Kidney capillary endothelial cell (primary cell): ENCODE results near the gene SLITRK4.

ENCODE experiments used
- DNase-seq: peaks from one replicate; pipeline ENCODE4 v3.0.0-alpha.2; 2018; ENCODE audit warnings: low spot score

The SLITRK4 gene, protein sequence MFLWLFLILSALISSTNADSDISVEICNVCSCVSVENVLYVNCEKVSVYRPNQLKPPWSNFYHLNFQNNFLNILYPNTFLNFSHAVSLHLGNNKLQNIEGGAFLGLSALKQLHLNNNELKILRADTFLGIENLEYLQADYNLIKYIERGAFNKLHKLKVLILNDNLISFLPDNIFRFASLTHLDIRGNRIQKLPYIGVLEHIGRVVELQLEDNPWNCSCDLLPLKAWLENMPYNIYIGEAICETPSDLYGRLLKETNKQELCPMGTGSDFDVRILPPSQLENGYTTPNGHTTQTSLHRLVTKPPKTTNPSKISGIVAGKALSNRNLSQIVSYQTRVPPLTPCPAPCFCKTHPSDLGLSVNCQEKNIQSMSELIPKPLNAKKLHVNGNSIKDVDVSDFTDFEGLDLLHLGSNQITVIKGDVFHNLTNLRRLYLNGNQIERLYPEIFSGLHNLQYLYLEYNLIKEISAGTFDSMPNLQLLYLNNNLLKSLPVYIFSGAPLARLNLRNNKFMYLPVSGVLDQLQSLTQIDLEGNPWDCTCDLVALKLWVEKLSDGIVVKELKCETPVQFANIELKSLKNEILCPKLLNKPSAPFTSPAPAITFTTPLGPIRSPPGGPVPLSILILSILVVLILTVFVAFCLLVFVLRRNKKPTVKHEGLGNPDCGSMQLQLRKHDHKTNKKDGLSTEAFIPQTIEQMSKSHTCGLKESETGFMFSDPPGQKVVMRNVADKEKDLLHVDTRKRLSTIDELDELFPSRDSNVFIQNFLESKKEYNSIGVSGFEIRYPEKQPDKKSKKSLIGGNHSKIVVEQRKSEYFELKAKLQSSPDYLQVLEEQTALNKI

DNA sequence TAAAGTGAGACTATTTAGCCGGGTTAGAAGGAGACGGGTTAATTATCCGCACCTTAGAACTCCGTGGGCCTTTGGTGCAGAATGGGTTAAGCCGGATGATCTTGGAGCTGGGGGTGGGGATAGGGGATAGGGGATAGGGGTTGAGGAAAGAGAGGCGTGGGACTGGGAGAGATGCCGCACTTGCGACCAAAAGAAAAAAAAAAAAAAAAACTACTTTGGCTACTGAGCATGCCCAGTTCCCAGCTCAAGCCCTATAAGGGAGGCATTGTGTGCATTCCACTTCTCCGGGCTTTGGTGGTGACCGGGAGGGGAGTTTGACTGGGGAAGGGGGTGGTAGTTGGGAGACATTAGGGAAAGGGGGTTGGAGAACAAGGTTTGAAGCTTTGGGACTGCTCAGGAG, at the start of gene SLITRK4:
Gene SLITRK4, minus strand, starts transcription at position 187 of the 400 bp plus-strand sequence. CDS start 4,993 bp downstream, outside the sequence.
- DNase-seq = no peak

DNA sequence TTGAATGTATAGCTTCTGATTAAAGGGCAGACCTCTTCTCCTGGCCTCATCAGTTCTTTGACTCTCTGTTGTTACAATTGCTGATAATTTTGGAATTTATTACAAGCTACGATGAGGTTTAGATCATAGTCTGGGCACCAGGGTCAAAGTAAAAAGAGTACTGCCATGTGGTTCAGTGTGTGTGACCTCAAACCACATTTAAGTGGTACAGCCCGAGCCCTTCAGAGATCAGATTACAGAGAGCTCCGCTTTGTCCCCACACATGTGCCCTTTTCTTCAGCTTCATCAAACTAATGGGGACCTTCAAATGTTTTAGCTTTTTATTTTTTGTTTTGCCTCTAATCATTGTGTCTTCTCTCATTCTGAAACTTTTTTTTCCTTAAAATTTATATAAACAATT, 47.6 kb upstream of the SLITRK4 start:
- no peak for DNase-seq

DNA sequence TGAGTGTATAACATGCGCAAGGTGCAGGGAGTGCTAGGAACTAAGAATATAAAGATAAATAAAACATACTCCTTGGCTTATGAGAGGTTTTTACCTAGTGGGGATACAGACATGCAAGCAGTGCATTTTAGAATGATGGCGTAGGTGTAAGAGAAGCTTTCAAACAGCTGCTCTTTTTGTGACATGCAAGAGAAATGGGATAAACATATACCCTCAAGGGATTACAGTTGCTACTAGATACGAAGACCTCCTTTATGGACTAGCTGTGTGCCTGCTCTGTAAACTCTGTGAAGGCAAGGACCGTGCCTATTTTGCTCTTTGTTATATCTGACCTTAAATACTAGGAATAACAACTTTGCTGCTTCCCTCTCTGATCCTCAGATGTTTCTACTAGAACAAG, 39.0 kb upstream of the SLITRK4 start:
- no peak for DNase-seq

DNA sequence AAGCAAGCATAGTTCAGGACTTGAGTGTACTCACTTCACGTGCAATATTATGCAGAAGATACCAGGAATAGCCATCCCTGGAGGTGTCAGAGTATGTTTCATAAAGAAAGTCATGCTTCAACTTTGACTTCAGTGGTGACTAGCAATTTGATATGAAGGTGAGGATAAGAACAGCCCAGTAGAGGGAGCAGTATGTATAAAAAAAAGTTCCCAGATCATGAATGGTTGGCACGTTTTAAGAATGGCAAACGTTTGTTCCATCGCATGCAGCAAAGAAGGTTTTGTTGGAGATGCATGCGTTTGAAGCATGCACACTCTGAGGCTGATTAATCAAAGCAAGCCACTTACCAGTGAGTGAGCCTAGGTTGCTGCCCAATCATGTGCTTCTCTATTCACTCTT, 33.5 kb upstream of the SLITRK4 start:
- no peak for DNase-seq

DNA sequence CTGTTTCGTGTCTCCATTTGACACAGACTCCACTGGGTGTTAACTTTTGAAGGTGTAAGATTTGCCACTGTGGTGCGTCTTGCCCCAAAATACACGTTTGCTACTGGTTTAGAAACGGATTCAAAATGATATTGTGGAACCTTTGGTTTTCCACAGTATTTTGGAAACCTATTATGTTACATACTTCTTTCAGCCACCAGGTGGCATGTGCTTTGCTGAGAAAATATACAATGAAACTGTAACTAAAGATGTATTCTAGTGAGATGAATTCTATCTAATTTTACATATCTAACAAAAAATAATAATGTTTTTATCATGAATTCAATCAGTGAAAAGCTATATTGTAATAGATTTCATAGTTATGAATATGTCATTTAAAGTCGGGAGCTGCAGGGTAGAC, 28.4 kb upstream of the SLITRK4 start:
- DNase-seq = peak; percentile 10

DNA sequence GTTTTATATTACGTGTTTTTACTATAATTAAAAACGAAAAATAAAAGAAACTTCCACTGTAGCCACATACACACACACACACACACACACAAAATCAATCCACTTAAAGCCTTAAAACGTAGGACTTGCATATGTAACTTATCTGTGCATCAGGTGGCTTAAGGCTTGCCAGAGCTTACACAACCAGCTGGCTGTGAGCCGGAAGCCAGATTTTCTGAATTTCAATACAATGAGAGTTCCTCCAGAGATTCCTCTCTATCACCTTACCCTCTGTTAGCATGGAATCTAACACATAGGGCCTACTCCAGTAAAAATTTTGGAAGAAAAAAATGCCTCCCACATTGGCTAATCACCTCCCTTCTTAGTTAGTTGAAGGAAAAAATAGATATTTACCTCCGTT, 27.9 kb upstream of the SLITRK4 start:
- DNase-seq = no peak

DNA sequence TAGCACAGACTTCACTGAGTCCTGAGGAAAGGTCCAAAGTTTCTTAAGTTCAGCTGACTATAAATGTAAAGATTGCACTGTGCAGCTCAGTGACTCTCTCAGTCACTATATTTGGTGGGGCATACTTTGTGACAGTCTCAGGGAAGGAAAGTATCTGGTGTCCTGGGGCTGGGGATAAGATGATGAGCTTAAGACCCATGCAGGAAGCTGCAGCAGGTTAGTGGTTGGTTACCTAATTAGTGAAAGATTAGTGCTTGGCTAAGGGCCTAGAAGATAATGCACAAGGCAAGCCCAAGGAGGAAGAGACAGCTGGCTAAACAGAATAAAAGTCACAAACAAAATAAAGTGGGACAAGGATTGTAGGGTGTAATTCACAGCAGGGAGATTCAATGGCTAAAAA, 25.4 kb upstream of the SLITRK4 start:
- no peak for DNase-seq

DNA sequence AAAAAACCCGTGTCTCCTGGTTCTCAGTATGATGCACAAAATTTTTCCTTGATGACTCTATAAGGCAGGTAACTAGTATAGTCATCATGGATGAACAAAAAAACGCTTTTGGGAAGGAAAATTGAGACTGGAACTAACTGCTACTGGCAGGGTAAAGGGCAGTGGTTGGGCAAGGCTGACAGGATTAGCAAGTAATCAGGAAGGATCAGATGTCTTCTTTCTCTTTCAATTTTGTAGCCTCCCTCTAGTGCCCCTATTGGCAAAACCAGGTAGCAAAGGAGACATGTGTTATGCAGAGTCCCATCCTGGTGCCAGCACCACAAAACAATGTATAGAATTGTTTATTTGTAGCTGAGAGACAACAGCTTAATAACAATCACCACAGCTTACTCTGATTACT, 12.8 kb upstream of the SLITRK4 start:
- no peak for DNase-seq

DNA sequence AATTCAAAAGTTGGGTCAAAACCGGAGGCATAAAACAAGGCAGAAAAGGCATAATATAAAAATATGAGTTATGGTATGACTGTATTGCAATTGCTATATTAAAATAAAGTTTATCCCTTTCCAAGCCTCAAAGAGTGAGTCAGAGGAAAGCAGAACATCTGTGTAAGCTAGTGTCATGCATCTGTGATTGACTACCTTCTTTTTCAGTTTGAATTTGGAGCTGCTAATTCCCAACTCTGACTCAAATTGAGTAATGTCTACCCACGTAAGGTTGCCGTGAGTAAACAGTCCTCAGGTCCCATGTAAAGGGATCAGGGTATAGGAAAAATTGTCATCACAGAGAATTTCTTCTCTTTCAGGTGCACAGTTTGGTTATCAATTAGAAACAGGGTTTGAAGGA, 6.5 kb upstream of the SLITRK4 start:
- DNase-seq = no peak

DNA sequence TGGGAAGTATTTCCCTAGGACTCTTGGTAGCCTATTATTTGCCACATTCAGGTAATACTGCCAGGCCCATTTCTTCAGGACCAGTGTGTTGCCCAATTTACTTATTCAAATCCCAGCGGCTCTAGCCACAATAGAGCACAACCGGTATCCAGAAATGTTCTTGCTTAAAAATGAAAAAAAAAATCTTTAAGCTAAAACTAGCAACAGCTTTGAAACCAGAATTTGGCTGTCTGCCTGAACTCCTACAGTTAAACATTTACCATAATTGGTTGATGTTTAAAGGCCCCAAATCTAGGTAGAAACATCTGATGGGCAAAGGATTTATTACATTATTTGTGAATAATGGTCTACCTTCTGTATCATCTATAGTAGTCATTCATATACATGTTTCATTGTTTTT, 930 bp upstream of the SLITRK4 start:
- no peak for DNase-seq

DNA sequence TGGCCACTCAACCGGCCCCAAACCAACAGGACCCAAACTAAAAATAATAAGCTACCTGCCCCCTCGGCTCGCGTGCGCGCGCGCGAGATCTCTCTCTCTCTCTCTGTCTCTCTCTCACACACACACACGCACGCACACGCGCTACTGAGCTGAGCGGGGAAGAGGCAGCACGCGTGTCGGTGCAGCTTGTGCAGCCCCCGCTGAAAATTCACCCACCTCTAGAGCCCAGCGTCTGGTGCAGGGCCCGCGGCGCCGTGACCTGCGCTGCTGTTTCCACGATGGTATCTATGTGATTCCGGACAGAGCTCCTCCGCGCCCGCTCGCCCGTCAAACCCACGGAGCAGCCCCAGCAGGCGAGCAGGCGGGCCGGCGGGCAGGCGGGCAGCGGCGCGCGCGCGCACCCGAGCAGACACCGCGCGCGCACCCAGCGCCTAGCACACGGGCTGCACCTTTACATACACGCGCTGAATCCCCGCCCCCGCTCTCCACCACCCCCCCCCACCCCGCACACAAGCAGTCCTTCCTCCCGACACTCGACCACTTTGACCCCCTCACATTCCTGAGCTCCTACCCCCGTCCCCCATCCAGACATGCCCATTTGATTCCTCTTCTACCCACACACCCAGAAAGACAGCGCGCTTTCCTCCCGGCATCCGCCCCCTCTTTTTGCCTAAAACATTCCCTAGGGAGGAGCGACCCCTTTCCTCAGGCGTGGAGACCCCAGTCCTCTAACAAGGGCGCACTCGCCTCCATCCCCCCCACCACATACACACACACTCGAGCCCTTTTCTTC, 1.0 kb downstream of the SLITRK4 start:
- no peak for DNase-seq

DNA sequence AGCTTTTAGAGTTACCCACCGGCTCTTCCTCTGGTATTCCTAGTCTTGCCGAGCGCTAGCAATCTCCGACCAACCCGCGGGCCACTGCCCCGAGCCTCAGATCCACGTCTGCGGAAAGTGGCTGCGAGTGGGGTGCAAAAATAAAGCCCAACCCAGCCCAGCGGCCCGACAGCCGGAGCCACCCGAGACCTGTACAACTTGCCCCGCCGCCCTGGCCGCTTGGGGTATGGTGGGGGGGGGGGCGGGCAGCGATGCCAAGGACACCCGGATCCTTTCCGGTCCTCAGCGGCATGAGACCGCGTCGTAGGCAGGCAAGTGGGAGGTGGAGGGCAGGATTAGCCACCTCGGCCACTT, 1.6 kb downstream of the SLITRK4 start:
- no peak for DNase-seq

DNA sequence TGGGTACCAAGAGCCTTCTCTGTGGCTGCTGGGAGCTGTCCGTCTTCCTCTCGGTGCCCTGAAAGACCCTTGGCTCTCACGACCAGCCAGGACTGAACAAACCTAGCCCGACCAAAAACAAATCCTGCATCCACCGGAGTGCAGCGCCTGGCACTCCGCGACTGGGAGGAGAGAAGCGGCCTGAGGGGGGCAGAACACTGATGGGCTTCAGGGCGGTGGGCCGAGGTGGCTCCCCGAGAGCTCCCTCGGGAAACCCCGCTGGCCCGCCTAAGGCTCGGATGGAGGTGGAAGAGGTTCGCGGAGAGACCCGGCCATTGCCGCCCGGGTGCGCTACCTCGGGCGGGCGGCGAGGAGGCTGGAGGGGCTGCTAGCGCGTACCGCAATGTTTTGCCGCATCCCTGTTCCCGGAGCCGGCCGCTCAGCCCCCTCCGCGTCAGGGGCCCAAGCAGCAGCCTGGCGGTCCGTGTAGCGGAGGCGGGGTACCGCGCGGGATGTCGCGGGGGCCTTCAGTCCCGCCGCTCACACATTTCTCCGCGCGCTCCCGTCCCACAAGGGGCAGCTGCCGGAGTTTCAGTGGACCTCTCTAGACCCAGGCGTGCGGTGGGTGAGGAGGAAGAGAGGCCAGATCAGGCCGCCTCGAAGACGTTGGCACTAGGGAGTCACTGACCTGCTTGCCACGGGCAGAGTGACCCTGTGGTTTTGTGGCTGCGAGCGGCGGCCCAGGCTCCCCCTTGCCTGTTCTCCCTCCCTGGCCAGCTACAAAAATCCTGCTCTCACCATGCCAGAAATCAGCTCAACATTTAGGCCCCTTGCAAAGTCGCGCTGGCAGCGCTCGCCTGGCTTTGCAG, 2.2 kb downstream of the SLITRK4 start:
- no peak for DNase-seq

DNA sequence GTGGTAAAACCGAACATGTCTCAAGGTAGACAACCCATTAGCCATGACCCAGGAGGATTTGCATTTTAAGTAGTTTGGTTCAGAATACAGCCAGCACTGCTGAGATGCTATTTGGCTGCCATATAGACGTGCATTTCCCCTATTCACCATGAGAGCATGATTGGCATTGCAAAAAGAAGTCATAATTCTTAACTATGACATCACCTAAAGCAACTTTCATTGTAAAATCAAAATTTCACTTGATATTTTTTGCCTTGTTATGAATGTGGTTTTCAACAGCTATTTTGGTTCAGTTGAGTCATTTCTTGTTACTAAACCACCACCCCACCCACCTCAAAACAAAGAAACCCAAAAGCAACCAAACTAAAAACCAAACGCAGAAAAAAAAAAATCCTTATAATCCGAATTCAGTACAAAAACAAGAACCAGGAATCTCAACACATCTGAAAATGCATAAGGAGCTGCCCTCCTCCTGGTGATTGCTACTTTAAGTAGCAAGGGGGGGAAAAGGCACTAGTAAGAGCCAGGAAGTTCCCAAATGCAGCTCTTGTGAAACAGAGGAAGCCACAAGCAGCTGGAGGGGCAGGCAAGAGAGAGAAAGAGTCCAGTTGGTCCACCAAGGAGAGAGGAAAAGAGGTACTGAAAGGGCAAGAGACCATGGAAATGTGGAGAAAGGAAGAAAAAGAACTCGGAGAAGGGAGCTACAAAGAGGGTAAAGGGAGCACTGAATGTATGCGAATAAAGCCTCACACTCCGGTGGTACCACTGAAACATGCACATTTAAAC, 3.1 kb downstream of the SLITRK4 start:
- DNase-seq = no peak

DNA sequence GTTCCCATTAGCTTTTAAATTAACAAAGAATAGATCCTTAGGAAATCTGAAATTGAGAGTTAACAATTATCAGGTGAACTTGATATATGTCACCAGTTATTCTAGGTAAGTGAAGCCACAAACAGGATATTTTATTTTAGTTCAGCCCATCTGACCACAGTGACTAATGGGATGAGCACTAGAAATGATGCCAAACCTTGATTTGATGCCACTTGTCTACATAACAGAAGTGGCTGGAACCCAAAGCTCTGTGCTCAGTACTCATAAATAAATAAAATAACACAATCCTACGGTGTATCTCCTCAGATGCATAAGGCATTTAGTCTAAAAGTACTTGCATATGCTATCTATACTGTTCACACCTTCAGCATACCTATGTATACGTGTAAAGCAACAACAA, 12.2 kb downstream of the SLITRK4 start:
- DNase-seq = no peak

DNA sequence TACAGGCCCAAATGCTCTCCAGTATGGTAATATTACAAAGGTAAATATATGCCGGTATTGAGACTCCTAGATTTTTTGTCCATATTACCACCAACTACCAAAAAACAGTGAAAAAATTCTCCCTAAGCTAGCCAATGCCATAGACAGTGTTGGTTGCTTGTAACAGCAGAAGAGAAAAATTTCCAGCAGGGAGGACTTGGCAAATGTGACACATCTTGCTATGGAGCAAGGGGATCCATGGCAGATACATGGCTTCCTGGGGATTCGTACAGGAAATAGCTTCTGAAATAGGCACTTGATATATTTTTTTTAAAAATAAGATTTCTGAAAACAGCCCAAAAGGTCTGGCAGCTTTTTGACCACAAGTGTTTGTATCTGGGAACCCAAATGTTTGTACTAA, 14.6 kb downstream of the SLITRK4 start:
- no peak for DNase-seq

DNA sequence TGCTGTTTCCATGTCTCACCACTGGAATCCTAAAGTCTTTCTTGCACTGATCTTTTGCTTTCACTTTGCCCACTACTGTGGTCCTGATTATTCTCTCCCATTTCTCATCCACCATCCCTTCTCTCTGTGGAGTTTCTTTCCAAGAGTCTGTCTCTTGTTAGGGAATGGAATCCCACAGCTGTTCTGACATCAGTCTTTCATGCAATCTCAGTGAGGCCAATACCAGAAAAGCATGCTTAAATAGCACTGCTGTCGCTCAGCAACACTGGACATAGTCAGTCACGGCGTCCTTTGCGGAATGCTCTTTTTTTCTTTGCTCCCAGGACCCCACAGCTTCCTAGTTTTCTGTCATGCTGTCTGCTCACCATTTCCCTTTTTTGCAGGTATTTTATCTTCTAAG, 20.1 kb downstream of the SLITRK4 start:
- DNase-seq = no peak

DNA sequence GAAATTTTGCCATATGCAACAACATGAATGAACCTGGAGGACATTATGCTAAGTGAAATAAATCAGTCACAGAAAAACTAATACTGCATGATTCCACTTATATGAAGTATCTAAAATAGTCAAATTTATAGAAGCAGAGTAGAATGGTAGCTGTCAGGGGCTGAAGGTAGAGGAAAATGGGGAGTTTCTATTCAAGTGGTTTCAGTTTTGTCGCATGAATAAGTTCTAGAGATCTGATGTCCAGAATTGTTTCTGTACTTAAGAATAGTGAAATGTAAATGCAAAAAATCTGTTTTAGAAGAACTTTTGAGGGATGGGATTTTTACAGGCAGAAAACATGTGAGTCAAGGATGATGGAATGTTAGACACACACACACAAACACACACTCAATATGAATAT, 34.1 kb downstream of the SLITRK4 start:
- DNase-seq = no peak

DNA sequence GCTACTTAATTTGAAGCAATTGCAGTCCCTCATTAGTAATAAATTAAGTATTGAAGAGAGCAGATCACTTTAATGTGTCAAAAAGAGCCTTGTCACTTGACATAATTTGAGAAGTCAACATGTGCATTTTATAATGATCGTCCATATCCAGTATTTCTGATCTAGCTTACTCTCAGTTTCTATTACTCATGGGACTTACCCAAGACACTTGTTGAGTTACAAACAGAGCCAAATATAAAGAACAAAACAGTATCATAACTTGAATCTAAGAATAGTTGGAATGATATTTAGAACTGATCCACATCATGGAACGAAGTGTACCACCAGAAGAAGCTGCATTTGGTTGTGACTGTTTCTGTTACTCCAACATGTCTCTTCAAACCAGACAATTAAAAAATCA, 54.7 kb downstream of the SLITRK4 start:
- no peak for DNase-seq

DNA sequence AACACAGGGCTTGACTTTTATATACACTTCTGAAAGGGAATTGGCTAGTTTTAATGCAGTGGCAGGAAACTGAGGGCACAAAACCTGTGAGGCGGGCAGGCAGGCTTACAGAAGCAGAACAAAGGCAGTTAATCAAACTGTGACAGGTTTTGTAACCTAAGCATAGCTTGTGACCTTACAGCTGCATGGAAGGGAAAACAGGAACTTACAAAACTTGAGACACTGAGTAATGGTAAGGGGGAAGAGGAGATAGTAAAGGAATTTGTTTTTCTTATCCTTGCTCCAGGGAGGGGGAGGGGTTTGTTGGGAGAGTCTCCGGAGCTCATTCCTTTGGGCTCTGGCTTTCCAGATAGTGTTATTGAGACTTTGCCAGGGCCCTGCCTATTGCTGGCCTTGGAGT, 55.6 kb downstream of the SLITRK4 start:
- DNase-seq = no peak
